K562 (cell line): ENCODE data around the gene ZSCAN2. TPM values are rescaled to one million over a fixed set of nuclear protein-coding genes. Genes with fewer than 3 reads are reported as not detected.

Experiments used
- HLTF ChIP-seq: fragments of 450-650 bp; IDR thresholded peaks from 2 replicates; pipeline ENCODE4 v1.6.1; 2016
- KLF10 ChIP-seq: fragments of 250-450 bp; sonication (Bioruptor Pico); IDR thresholded peaks from 2 replicates; pipeline ENCODE4 v1.6.1; 2021; ENCODE audit warnings: matching md5 sums
- MTA3 ChIP-seq: fragments of 450-650 bp; formaldehyde crosslinking; IDR thresholded peaks from 2 replicates; pipeline ENCODE4 v1.6.1; 2017; ENCODE audit warnings: mild to moderate bottlenecking, borderline replicate concordance
- NR4A1 ChIP-seq, 2 experiments: fragments of 250-450 bp in 1 of 2; fragments of 450-650 bp in 1 of 2; sonication (Bioruptor Pico) in 1 of 2; IDR thresholded peaks; 2 replicates each; pipeline versions ENCODE4 v1.4.0 to v1.6.1; 2016 to 2020; ENCODE audit warnings: mild to moderate bottlenecking in 2 of 2, missing compliant biosample characterization in 1 of 2, missing genetic modification characterization in 1 of 2, moderate library complexity in 1 of 2
- NRF1 ChIP-seq, 2 experiments: fragments of 450-650 bp; IDR thresholded peaks in 1 of 2; conservative IDR thresholded peaks in 1 of 2; 2 replicates each; pipeline ENCODE4 v1.6.1; 2014; ENCODE audit warnings: mild to moderate bottlenecking in 2 of 2
- POLR2G ChIP-seq: fragments of 200-400 bp; formaldehyde crosslinking; IDR thresholded peaks from 2 replicates; pipeline ENCODE4 v1.6.1; 2017; ENCODE audit warnings: low read depth, mild to moderate bottlenecking, antibody characterized with exemption, low read length, moderate library complexity
- RBBP5 ChIP-seq: fragments of 200-600 bp; sonication (generic); IDR thresholded peaks from 2 replicates; pipeline ENCODE4 v1.6.1; 2012; ENCODE audit warnings: borderline replicate concordance, mild to moderate bottlenecking, low read length, control low read depth, inconsistent platforms; ENCODE audit not compliant: insufficient read depth, poor library complexity, severe bottlenecking
- SAFB ChIP-seq: fragments of 200-400 bp; formaldehyde crosslinking; IDR thresholded peaks from 2 replicates; pipeline ENCODE4 v1.6.1; 2017; ENCODE audit warnings: low read depth, low read length, borderline replicate concordance
- SIX5 ChIP-seq, 2 experiments: IDR thresholded peaks; 2 replicates each; pipeline ENCODE4 v1.6.1; 2011; ENCODE audit warnings: low read length in 2 of 2, borderline replicate concordance in 1 of 2, low read depth in 1 of 2, mild to moderate bottlenecking in 1 of 2, moderate library complexity in 1 of 2; ENCODE audit not compliant: insufficient read depth in 1 of 2
- TARDBP ChIP-seq: fragments of 450-650 bp; IDR thresholded peaks from 2 replicates; pipeline ENCODE4 v1.6.1; 2016
- TCF7 ChIP-seq: sonication (generic); IDR thresholded peaks from 2 replicates; pipeline ENCODE4 v1.6.1; 2016; ENCODE audit warnings: antibody characterized with exemption, borderline replicate concordance
- TEAD4 ChIP-seq, 2 experiments: sonication (generic) in 1 of 2; formaldehyde crosslinking in 1 of 2; IDR thresholded peaks; 2 replicates each; pipeline versions ENCODE4 v1.6.1 to v1.8.0; 2012 to 2022; ENCODE audit warnings: borderline replicate concordance in 1 of 2, inconsistent platforms in 1 of 2, low read length in 1 of 2, mild to moderate bottlenecking in 1 of 2, missing genetic modification reagents in 1 of 2
- polyA plus RNA-seq, 8 experiments: library from polyadenylated mRNA; depleted of rRNA in 4 of 8; stranded (reverse) in 5 of 8; unstranded in 3 of 8; fragments of >200 nt; fragmentation: Nextera tagmentation in 2 of 8; fragmentation: Illumina TruSeq in 1 of 8; extraction: Ambion mirVana in 2 of 8; extraction: Trizol in 1 of 8; gene quantifications; 2 replicates each; pipeline versions ENCODE4 v1.2.1 to v1.2.3, GENCODE V29; 2011 to 2014; ENCODE audit warnings: inconsistent platforms in 1 of 8, missing spikeins in 1 of 8
- total RNA-seq, 7 experiments: library from RNA; depleted of rRNA in 6 of 7; stranded (reverse); fragments of >200 nt in 6 of 7; fragmentation: Illumina TruSeq in 2 of 7; extraction: Trizol in 2 of 7; gene quantifications; 2 replicates each; pipeline versions ENCODE4 v1.2.1 to v1.2.3, GENCODE V29; 2011 to 2021; ENCODE audit warnings: low replicate concordance in 1 of 7
- TF ChIP-seq, protein P1 (sequence below), 2 experiments: fragments of 450-650 bp in 1 of 2; IDR thresholded peaks; 2 replicates each; pipeline ENCODE4 v1.6.1; 2011 to 2017; ENCODE audit warnings: low read depth in 2 of 2, antibody characterized with exemption in 1 of 2, borderline replicate concordance in 1 of 2, low read length in 1 of 2, mild to moderate bottlenecking in 1 of 2, mixed read lengths in 1 of 2; ENCODE audit not compliant: control insufficient read depth in 1 of 2
- TF ChIP-seq, protein P2 (sequence below): fragments of 150-350 bp; conservative IDR thresholded peaks from 2 replicates; pipeline ENCODE4 v1.6.1; 2014; ENCODE audit warnings: low read length
- TF ChIP-seq, protein P3 (sequence below), 2 experiments: fragments of 150-350 bp in 1 of 2; IDR thresholded peaks; 2 replicates each; pipeline ENCODE4 v1.6.1; 2012 to 2016; ENCODE audit warnings: low read depth in 2 of 2, low read length in 2 of 2, mild to moderate bottlenecking in 1 of 2, moderate library complexity in 1 of 2

ZSCAN2 gene
- total and polyA plus RNA-seq, 9 of the 15 experiments (the other 6 are each of a cell fraction or from before 2014, with no cell fraction given) = 1.7 to 14.2 (median 6.6) TPM

- TF ChIP-seq SAFB = no peak
- no peak for TF ChIP-seq TCF7
- TF ChIP-seq, protein P1, sequence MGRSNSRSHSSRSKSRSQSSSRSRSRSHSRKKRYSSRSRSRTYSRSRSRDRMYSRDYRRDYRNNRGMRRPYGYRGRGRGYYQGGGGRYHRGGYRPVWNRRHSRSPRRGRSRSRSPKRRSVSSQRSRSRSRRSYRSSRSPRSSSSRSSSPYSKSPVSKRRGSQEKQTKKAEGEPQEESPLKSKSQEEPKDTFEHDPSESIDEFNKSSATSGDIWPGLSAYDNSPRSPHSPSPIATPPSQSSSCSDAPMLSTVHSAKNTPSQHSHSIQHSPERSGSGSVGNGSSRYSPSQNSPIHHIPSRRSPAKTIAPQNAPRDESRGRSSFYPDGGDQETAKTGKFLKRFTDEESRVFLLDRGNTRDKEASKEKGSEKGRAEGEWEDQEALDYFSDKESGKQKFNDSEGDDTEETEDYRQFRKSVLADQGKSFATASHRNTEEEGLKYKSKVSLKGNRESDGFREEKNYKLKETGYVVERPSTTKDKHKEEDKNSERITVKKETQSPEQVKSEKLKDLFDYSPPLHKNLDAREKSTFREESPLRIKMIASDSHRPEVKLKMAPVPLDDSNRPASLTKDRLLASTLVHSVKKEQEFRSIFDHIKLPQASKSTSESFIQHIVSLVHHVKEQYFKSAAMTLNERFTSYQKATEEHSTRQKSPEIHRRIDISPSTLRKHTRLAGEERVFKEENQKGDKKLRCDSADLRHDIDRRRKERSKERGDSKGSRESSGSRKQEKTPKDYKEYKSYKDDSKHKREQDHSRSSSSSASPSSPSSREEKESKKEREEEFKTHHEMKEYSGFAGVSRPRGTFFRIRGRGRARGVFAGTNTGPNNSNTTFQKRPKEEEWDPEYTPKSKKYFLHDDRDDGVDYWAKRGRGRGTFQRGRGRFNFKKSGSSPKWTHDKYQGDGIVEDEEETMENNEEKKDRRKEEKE (IDR thresholded peaks at IDR 0.05; ENCODE audit: borderline replicate concordance in 1 of 2, control insufficient read depth in 1 of 2, low read depth in 2 of 2, low read length in 1 of 2) = no peak
- peak; percentile 43 to 53 for TF ChIP-seq NRF1 (conservative IDR thresholded peaks at IDR 0.05 in 1 of 2, IDR thresholded peaks at IDR 0.05 in 1 of 2)
- TF ChIP-seq HLTF = no peak
- TF ChIP-seq RBBP5 = peak; percentile 86
- 0 out of 2 replicates have a peak, but pooled peaks have one; percentile 63 for TF ChIP-seq TARDBP
- TF ChIP-seq, protein P2, sequence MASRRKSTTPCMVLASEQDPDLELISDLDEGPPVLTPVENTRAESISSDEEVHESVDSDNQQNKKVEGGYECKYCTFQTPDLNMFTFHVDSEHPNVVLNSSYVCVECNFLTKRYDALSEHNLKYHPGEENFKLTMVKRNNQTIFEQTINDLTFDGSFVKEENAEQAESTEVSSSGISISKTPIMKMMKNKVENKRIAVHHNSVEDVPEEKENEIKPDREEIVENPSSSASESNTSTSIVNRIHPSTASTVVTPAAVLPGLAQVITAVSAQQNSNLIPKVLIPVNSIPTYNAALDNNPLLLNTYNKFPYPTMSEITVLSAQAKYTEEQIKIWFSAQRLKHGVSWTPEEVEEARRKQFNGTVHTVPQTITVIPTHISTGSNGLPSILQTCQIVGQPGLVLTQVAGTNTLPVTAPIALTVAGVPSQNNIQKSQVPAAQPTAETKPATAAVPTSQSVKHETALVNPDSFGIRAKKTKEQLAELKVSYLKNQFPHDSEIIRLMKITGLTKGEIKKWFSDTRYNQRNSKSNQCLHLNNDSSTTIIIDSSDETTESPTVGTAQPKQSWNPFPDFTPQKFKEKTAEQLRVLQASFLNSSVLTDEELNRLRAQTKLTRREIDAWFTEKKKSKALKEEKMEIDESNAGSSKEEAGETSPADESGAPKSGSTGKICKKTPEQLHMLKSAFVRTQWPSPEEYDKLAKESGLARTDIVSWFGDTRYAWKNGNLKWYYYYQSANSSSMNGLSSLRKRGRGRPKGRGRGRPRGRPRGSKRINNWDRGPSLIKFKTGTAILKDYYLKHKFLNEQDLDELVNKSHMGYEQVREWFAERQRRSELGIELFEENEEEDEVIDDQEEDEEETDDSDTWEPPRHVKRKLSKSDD = no peak
- no peak for TF ChIP-seq NR4A1 (CRISPR knock-in tag; IDR thresholded peaks at IDR 0.05)
- no peak for TF ChIP-seq NR4A1 (tag; IDR thresholded peaks at IDR 0.05)
- no peak for TF ChIP-seq KLF10
- peak; percentile 36; the same call in 1 of the 2 replicates for TF ChIP-seq MTA3
- TF ChIP-seq TEAD4 (IDR thresholded peaks at IDR 0.05; ENCODE audit: low read length) = no peak
- TF ChIP-seq TEAD4 (CRISPR knock-in tag; IDR thresholded peaks at IDR 0.05; ENCODE audit: borderline replicate concordance) = no peak
- TF ChIP-seq SIX5 (IDR thresholded peaks at IDR 0.05; ENCODE audit: borderline replicate concordance in 1 of 2, insufficient read depth in 1 of 2, low read depth in 1 of 2, low read length in 2 of 2) = peak; percentile 64 to 66
- peak; percentile 79 for TF ChIP-seq POLR2G
- TF ChIP-seq, protein P3, sequence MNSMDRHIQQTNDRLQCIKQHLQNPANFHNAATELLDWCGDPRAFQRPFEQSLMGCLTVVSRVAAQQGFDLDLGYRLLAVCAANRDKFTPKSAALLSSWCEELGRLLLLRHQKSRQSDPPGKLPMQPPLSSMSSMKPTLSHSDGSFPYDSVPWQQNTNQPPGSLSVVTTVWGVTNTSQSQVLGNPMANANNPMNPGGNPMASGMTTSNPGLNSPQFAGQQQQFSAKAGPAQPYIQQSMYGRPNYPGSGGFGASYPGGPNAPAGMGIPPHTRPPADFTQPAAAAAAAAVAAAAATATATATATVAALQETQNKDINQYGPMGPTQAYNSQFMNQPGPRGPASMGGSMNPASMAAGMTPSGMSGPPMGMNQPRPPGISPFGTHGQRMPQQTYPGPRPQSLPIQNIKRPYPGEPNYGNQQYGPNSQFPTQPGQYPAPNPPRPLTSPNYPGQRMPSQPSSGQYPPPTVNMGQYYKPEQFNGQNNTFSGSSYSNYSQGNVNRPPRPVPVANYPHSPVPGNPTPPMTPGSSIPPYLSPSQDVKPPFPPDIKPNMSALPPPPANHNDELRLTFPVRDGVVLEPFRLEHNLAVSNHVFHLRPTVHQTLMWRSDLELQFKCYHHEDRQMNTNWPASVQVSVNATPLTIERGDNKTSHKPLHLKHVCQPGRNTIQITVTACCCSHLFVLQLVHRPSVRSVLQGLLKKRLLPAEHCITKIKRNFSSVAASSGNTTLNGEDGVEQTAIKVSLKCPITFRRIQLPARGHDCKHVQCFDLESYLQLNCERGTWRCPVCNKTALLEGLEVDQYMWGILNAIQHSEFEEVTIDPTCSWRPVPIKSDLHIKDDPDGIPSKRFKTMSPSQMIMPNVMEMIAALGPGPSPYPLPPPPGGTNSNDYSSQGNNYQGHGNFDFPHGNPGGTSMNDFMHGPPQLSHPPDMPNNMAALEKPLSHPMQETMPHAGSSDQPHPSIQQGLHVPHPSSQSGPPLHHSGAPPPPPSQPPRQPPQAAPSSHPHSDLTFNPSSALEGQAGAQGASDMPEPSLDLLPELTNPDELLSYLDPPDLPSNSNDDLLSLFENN (IDR thresholded peaks at IDR 0.05; ENCODE audit: low read depth in 2 of 2, low read length in 2 of 2) = 0 out of 4 replicates have a peak, but pooled peaks of 1 of the 2 experiments have one; percentile 3
Measured at GRCh38 chr15:84600687-84601554, at the start of gene ZSCAN2 (continued).
